Bladder microvascular endothelial cell (primary cell): ENCODE measurements around the gene SGF29. TPM values are rescaled to one million over a fixed set of nuclear protein-coding genes. Genes with fewer than 3 reads are reported as not detected.

Source experiments
- total RNA-seq: library from RNA; depleted of rRNA; stranded (reverse); fragments of >200 nt; gene quantifications from 2 replicates; pipeline ENCODE4 v1.2.3, GENCODE V29; 2014

SGF29 gene
- total RNA-seq, result 6.5 and 7.3 TPM in 2 replicates

DNA sequence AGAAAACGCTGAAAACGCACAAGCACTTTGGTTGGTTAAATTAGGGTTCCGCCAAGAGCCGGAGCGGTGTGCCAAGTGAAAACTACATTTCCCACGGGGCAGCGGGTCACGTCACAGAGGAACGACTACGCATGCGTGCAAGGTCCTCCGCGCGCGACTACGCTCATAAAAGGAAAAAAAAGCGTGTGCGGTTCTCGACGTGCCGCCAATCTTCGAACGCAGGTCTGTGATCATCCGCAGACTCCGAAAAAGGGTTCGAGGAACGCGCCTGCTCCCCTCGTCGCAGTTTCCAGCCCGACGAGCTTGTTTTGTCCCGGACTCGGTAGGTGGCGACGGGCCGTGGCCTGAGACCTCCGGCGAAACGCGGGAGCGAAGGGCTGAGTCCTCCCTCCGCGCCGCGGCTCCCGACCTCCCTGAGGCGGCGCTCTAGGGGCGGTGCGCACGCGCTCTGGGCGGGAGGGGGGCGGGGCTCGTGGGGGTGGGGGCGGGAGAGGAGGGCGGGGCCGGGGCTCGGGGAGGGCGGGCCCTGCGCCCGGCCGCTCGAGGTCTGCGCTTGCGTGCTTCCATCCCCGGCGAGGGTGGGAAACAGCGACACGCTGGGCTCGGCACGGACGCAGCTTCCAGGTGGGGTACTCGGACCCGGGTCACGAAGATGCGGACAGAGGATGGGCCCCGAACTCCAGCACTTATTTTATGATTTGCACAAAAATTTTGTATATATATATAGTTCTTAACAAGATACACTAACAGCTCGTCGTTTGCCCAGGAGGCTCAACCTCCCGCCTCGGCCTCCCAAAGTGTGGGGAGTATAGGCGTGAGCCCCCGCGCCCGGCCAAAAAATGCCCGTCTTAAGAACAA lies at the start of gene SGF29:
TSS of gene SGF29 (plus strand) at position 145 of the 858 bp plus-strand sequence. CDS start 27,150 bp downstream, outside the sequence.

DNA sequence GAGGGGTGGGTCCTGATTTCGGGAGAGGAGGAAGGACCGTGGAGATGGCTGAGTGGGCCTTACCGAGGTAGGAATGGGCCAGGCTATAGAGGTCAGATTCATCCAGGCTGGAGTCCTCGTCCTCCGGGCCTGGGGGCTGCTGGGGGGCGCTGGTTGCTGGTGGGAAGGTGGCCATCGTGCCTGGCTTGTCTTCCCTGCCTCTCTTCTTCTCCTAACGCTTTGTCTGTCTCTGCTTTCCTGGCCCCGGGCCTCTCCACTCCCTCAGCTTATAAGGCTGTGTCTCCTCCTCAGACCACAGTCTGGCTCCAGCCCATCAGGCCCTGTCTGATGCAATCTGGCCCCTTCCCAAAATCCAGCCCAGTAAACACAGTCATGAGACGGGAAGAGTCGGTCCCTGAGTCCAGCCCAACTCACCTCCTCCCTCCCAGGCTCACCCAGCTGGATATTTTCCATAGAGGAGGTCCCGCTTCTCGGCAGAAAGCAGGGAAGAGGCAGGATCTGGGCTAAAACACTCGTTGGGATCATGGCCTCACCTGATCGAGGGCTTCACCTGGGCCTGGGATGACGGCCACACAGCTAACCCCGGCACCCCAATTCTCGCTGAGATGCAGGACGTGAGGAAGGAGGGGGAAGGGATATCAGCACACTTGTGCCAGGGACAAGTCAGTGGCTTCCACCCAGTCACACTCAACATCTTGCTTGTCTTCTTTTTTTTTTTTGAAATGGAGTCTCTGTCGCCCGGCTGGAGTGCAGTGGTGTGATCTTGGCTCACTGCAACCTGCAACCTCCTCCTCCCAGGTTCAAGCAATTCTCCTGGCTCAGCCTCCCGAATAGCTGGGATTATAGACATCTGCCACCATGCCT lies 14.8 kb upstream of the SGF29 start, which contains the start of gene NUPR1:
TSS of gene NUPR1 (minus strand) at position 242 of the 864 bp plus-strand sequence. CDS start at position 175, 67 bp downstream.

DNA sequence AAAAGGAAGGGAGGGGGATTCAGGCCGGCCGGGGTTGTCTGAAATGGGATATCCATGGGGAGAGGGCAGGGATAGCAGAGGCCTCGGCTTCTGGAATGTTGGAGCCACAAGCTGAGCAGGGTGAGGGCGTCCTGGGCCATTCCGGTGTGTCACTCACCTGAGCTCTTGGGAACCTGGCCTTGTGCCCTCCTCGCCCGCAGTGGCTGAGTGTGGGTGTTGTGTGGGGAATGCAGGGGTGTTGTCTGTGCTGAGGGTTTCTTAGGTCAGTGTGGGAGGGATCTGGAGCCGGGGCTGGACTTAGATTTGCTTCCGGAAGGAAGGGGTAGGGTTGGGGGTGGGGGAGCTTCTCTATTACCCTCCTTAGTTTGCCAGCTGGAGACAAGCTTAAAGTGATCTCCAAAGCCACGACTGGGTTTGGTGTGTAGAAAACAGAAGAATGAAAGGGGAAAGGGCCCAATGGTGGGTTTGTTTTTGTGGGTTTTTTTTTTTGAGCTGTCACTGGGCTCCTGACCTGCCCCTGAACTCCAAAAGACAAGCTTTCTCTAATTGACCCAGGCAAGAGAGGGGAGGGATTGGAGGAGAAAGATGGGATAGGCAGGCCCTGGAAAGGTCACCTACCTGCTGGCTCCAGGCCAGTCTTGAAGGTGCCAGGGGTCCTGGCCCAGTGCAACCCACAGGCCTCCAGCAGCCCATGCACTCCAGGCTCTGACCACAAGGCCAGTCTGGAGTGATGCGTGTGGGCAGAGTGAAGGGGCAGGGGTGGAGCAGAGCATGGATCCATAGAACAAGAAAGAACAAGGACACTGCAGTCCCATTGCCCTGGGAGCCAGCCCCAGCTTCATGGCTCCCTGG lies 43.3 kb downstream of the SGF29 start, which contains the start of gene SULT1A2:
TSS of gene SULT1A2 (minus strand) at position 211 of the 852 bp plus-strand sequence. CDS start 1,120 bp downstream, outside the sequence.

DNA sequence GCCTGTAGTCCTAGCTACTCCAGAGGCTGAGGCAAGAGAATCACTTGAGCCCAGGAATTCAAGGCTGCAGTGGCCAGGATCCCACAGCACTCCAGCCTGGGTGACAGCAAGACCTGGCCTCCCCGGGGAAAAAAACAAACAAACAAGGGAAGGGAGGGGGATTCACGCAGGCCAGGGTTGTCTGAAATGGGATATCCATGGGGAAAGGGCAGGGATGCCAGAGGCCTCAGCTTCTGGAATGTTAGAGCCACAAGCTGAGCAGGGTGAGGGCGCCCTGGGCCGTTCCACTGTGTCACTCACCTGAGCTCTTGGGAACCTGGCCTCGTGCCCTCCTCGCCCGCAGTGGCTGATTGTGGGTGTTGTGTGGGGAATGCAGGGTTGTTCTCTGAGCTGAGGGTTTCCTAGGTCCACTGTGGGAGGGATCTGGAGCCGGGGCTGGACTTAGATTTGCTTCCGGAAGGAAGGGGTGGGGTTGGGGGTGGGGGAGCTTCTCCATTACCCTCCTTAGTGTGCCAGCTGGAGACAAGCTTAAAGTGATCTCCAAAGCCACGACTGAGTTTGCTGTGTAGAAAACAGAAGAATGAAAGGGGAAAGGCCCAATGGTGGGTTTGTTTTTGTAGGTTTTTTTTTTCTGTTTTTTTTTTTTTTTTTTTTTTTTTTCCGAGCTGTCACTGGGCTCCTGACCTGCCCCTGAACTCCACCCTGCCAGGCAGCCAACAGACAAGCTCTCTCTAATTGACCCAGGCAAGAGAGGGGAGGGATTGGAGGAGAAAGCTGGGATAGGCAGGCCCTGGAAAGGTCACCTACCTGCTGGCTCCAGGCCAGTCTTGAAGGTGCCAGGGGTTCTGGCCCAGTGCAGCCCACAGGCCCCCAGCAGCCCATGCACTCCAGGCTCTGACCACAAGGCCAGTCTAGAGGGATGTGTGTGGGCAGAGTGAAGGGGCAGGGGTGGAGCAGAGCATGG lies 56.2 kb downstream of the SGF29 start, which contains the start of gene SULT1A1:
TSS of gene SULT1A1 (minus strand) at position 414 of the 964 bp plus-strand sequence. CDS start 1,189 bp downstream, outside the sequence.

DNA sequence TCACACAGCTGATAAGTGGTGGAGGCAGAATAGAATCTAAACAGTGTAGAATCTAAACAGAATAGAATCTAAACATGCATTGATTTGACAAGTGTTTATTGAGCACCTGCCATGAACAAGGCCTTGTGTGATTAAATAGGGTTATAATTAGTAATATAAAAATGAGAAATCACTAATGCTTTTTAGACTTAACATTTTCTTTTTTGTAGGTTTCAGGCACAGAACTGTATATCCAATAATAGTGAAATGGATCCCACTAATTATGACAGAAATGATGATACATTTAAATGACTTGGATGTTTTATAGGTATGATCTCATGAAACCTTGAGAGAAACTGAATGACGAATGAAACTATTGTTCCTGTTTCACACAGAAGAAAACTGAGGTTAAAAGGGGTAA lies 84.0 kb downstream of the SGF29 start, which contains the start of gene NPIPB8:
TSS of gene NPIPB8 (plus strand) at position 301 of the 400 bp plus-strand sequence. CDS start 296 bp downstream, outside the sequence.

Other genes with a start within 250 kb of the SGF29 start
- not detected in 2 replicates for gene NPIPB6, start 190.4 kb upstream of the SGF29 start, total RNA-seq
- gene EIF3CL, start 150.1 kb upstream of the SGF29 start, total RNA-seq, result 87.3 and 129 TPM in 2 replicates
- gene NPIPB7, start 81.6 kb upstream of the SGF29 start, total RNA-seq, result not detected in 2 replicates
- 16.0 and 27.2 TPM in 2 replicates for gene CLN3, start 61.8 kb upstream of the SGF29 start, total RNA-seq
- gene APOBR, start 59.3 kb upstream of the SGF29 start, total RNA-seq, result not detected in 2 replicates
- not detected in 2 replicates for gene IL27, start 47.1 kb upstream of the SGF29 start, total RNA-seq
- 5.7 and 8.4 TPM in 2 replicates for gene NUPR1, start 14.9 kb upstream of the SGF29 start, total RNA-seq
- 0.16 TPM in 1 of 2 replicates, not detected in the other for gene SULT1A2, start 43.1 kb downstream of the SGF29 start, total RNA-seq
- gene SULT1A1, start 56.1 kb downstream of the SGF29 start, total RNA-seq, result 0.76 and 0.97 TPM in 2 replicates
- gene NPIPB8, start 84.1 kb downstream of the SGF29 start, total RNA-seq, result 0.49 TPM in 1 of 2 replicates, not detected in the other
- 192 and 220 TPM in 2 replicates for gene EIF3C, start 157.5 kb downstream of the SGF29 start, total RNA-seq
- 1.5 and 9.4 TPM in 2 replicates for gene NPIPB9, start 197.9 kb downstream of the SGF29 start, total RNA-seq